Colon (tissue), 2 donors: ENCODE measurements around the gene THBS4.

ENCODE experiments used
- FAIRE-seq: peaks from 2 replicates; lab custom pipeline; 2012; peaks lifted over from hg19 to GRCh38; lab: Jason Lieb, UNC
- donor health status: control.
- donor health status: control.

Gene THBS4

DNA sequence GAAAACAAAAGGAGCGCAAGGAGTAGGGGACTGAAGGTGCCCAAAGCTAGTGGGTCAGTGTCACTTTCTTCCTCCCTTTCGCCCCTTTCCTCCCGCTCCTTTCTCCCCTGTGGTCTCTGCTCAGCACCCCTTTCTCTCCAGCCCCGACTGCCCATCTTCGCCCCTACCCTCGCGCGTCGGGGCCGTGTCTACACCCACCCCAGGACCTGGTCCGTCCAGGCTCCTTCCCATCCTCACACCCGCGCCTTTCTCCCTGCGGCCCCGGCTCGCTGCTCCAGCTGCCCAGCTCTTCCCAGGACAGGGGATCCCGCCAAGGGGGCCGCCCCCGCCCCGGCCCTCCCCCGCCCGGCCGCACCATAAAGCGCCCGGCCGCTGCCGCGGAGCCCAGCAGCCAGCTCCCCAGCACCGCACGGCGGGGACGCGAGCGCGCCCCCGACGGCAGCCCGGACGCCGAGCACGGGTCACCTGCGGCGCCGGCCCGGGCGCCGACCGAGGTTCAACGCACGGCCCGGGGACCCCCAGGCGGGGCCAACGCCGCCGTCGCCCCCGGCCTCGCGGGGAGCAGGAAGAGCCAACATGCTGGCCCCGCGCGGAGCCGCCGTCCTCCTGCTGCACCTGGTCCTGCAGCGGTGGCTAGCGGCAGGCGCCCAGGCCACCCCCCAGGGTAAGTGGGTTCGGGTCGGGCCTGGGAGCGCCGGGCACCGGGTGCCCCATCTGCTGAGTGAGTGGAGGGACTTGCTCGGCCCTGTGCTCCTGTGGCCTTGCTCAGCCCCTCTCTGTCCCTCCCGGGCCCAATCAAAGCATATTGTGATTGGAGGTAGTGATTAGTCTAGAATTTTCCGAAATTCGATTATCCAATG lies at the start of gene THBS4:
Gene THBS4 (plus strand): TSS at position 387 of the 860 bp plus-strand sequence. CDS start 190 bp downstream, at position 577.
- FAIRE-seq = no peak

DNA sequence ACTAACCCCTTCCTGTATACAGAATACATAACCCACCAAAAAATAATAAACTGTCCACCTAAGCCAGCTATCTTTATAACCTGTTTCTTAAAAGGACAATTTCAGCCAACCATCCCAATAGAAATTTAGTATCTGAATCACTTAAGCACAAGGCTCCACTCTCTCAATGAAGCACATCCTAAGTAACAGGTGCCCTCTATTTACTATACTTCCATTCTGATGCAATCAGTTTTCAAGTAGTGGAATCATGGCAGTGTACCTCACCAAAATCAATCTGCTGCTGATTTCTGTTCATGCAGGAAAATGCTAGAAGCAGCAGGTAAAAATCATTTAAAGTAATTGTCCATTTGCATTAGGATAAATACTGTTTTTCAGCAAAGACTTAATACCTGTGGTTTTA lies 48.9 kb upstream of the THBS4 start:
- FAIRE-seq = no peak

DNA sequence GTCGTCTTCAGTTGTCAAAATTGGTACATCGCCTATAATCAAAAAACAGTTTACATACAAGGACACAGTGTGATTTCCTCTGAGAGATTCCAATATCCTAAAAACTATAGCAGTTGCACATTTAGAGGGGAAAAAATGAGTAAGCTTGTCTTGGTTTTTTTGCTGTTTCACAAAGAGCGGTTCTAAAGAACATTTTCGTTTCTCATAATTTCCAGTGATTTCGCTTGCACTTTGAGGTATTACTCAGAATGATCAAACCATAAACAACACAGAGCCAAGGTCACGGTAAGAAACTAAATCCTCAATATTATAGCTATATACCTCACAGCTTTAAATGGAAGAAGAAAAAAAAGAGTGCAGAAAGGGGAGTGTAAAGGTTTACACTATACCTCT lies 44.9 kb upstream of the THBS4 start:
- no peak for FAIRE-seq

DNA sequence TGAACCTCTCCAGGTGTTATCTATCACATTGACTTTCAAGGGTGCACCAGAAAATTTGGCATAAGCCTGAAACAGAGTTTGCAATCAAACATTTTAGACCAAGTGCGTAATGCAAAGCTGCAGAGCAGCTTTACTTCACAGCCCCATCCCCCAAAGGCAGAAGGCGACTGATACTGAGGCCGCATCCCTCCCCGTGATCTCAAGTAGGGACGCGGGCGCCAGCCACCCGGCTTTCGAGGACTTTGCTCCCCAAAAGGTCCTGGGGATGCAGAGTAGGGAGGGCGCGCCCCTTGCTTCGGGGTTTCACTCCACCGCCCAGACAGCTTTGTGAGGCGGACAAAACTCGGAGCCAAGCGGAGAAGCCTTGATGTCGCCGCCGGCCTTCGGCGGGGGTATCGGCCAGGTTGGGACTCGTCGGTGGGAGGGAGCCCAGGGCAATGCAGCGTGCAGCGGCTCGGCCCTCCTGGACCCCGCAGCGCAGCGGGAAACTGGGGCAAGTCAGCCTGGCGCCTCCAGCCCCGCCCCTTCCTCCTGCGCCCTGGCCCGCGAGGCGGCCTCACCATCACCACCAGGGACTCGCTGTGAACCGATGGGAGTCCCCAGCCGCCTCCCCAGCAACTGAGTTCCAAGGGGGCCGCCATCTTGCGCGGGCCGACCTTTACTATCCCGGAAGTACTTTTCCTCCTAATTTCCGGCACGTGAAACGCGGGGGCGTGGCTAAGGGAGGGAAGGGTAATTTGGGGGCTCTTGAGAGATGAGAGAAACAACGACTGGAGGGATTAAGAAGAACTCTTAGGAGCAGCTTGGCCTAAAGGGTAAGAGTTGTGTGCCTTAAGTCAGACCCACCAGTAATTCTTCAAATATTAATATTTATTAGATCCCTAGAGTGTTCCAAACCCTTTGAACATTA lies 44.3 kb upstream of the THBS4 start, which contains the start of gene MTX3:
Gene MTX3 (minus strand): TSS at position 665 of the 910 bp plus-strand sequence. CDS start 24 bp downstream, at position 641.
- no peak for FAIRE-seq

DNA sequence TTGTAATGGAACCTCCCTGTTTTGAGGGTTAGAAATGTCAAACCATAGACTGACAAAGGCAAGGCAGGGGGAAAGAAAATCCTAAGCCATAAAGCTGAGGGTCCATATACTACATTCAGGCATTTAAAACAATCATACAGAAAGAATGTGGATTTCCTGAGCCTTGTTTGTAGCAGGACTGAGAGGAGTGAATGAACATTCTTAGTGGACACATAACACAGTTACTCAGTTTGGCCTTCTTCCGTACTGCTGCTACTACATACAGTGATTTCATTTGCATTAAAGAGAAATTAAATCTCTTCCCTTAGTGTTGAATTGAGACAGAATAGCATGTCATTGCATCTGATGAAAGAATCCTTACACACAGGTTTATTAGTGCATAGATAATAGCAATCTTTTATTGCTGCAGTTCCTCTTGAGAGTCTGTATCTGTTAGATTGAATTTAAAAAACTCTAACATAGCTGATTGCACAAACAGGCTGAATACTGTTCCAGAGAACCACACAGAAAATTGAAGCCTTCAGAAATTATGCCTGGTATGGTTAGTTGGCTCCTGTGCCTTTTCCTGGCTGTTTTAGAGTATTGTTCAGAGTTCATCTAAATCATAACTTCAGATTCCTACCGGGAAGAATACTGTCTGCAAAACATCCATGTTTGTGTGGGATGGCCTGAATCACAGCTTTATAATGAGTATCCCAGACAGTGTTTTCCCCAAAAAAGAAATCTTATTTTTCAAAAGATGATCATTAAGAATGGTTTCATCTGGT lies 42.1 kb upstream of the THBS4 start:
- FAIRE-seq = no peak

DNA sequence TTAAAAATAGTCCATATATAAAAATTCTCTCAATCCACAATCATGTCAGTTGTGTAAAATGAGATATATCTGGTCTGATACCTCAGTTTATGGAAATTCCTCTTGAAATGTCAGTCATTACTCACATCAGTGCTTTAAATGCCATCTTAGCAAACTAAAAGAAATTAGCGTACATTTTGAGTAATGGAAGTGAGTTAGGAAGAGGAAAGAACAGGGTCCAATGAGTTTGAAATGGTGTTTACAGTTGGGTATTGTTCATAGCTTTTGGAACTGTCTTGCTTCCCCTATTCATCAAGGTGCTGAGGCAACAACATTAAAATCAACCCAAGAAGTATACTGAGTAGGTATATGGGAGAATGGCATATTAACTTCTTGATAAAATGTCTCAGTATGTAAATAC lies 35.4 kb upstream of the THBS4 start:
- no peak for FAIRE-seq

DNA sequence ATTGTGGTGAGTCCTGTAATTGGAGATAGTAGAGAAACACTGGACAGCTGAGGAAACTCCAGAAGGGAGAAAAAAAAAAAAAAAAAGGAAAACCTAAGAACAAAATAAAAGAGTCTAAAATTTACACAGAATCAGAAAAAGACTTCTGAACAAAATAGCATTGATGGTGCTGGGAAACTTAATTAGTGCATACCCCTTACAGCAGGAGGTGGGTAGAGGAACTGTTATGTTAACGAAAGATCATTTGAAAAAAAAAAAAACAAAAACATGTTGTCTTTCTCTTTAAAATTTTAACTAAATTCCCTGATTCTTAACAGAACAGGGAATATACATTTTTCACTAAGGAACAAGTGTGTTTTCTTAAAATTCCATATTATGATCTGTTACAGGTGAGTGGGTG lies 32.5 kb upstream of the THBS4 start:
- no peak for FAIRE-seq

DNA sequence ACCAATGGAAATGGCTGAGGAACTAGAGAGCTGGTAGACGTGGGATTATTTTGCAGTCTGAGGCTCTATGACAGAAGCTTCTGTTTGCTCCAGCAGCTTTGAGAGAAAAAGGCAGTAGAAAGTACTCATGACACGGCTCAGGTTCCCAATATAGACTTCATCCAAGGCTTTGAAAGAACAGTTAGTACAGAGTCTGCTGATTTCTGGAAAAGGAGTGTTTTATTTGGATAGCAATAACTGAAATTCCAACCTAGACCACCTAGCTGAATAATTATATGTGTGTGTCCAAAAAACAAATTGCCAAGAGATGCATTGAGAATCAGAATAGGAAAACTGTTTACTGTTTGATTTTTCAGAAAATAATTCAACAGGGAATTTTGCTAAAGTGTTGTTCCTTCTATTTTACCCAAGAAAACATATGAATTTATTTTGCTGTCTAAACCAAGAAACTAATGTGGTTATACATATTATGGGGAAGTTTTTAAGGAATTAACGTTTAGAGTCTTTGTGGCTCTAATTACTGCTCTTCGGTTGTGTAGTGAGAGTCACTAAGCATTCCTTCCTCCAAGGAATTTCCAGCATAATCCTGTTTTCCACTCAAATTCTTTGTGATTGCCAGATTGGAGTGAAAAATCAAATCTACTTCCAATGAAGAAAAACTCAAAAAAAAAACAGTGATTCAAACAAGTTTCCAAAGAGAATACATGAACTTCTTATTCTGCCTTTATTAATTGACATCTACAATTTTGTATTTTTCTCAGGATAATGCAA lies 26.0 kb upstream of the THBS4 start:
- FAIRE-seq = no peak

DNA sequence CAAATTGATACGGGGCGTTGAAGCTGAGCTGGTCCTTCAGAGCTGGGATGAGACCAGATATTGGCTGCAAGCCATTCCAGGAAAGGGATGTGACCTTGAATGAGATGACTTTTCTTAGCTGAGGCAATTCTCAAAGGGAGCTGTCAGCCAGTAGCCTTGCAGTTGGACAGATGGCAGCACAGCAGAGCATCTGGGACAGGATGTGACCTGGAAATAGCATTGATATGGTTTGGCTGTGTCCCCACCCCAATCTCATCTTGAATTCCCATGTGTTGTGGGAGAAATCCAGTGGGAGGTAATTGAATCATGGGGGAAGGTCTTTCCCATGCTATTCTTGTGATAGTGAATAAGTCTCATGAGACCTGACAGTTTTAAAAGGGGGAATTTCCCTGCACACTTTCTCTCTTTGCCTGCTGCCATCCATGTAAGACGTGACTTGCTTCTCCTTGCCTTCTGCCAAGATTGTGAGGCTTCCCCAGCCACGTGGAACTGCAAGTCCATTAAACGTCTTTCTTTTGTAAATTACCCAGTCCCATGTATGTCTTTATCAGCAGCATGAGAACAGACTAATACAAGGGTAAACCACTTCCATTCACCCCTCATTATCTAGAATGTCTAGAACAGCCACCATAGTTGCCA lies 24.3 kb upstream of the THBS4 start:
- no peak for FAIRE-seq

DNA sequence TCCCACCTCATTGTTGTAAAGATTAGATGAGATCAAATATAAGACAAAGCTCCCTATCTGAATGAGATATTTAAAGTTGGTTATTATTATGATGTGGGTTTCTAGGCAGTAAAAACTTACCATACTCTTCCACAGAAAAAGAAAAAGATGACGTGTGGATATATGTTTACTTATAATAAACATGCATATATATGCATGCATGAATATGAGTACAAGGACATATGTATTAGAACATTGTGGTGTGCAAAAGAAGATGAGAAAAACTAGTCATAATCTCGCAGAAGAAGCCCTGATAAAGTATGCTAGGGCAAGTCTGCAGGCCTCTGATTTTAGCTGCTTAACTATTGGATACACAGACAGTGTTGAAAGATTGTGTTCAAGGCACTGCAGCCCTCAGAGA lies 10.1 kb upstream of the THBS4 start:
- no peak for FAIRE-seq

DNA sequence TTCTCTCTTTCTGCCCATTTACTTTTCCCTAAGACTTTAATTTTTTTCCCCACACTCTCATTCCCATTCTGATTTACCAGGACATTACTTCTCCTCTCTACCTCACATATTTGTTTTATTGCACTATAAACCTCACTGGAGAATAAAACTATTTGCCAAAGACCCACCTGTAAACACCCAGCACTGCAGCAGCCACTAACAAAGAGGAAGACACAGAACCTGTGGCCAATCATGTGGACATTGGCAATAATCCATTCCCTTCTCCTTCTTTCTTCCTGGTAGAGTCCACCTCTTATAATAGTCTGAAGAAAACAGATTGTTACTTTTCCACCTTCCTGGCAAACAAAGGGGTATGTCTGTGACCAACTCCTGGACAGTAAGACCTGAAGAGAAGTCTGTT lies 8.3 kb upstream of the THBS4 start:
- peak; percentile 28 for FAIRE-seq

DNA sequence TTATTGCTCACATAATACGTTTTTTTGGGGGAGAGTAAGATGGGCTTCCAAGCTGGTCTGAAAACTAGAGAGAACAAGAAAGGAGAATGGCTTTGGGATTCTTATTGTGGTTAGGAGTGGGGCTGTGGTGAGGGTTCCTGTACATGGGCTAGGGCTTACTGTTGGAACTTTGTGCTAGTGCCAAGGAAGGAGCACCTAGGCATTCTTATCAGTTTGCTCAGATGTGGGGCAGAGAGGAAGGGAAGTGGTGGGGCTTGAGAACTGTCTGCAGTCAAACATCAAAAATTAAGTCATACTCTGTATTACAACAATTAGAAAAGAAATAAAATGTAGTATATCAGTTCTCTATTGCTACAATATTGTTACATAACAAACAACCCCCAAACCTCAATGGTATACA lies 4.0 kb upstream of the THBS4 start:
- no peak for FAIRE-seq

DNA sequence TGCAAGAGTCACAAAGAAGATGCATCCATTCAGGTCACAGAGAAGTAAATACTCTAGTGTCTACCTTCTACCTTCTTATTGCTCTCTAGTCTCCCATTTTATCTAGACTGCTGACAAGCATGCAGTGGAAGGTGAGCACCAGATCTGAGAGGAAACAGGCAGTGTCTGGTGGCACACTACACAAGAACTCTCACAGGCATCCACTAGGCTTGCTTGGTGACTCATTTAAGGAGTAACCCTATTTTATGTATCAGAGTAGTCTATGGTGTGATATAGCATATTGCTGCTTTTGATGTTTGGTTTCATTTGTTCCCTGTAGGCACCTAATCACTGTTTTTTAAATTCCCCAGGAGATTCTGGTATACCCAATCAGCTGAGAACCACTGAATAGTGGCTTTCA lies 1.6 kb upstream of the THBS4 start:
- FAIRE-seq = no peak

DNA sequence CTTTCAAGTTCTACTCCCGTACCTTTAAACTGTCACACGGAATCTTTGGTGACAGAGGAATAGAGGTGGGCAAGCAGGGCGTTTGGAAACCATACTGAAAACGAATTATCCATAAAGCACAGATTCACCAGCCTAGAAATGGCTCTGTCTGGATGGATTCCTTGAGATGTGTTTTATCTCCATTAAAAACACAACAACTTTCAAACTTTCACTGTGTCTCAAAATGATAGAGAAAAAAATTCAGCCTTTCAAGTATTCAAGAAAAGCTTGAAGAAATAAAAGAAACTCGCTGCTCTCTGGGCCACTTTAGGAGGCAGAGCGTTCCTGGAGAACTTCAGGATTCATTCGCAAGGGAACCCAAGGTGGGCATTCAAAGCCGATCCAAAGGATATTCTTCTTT lies 589 bp upstream of the THBS4 start:
- no peak for FAIRE-seq

DNA sequence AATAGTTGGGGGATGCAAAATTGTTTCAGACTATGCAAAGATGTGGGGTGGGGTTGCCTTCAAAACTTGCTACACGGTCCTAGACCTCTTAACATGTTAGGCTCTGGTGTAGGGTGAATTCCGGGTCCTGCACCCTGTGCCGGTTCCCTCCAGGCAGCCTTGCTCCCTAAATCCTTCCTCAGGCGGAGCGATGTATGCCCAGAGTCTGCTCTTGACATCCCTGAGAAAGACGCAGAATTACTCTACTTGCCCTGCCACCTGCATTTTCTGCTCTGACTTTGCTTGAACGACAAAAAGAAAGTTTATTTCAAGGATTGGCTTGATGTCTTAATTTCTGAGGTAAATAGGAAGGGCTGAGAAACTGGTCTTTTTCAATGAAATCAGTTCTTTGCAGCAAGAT lies 691 bp downstream of the THBS4 start:
- no peak for FAIRE-seq

DNA sequence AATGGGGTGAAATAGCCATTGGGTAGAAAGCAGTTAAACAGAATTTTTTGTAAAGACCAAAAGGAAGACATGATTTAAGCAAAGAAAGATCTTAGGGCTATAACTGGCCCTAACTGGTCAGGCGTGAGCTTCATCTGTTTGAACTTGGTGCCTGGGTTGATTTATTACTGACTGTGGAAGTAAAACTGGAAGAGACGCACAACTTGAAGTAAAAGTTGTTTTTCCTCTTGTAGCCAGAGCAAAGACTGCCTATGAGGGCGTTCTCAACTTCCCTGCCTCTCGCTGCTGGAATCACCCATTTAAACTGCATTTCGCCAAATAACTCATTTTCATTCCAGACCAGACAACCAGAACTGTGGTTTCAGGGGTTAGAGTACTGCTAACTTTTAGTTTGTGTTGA lies 1.5 kb downstream of the THBS4 start:
- FAIRE-seq = no peak

DNA sequence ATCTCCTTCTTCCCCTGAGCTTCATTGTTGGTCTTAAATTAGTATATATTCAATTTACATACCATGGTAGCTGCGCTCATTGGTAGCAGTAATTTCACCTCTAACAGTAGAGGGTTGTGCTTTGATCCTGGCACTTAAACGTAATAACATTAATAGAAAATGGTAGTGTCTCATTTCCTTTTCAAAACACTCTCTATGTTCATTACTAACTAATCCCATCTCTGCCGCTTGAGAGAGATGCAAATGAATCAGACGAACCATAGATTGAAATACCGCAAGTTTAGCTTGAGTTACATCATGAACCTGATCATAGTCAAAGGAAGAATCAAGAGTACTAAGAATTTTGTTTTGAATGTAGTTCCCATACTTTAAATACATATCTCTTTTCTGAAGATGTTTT lies 2.2 kb downstream of the THBS4 start:
- no peak for FAIRE-seq

DNA sequence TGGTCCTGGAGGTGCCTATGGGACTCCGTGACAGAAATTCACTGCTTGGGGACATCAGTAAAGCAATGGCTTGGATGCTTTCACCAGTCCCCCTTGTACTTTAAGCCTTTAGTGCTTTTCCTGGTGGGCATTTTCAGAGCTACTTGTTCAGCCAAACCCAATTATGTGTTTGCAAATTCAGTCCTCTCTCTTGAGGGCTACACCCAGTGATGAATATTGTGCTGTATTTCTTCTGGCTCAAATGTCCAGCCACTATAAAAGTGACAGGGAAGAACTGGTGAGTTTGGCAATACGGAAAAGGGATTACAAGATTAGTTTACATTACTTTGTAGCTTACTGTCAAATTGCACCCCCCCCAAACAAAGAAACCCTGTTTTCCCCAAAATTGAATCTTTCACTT lies 4.5 kb downstream of the THBS4 start:
- no peak for FAIRE-seq

DNA sequence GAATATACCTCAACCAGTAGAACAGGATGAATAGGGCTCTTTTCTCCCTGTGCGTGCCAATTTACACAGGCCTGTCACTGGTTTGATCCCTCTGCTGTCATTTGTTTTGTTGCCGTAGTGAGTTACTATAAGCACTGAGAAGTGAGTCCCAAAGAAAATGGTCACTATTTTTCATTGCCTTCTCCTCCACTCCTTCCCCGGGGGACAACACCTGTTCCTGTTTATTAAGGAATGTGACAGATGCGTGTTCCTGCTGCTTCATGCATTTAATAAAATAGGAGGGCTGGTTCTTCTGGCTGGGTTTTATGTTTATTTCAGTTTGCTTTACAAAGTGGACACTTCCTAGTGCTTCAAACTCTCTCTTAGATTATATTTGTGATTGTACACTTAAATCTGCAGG lies 6.4 kb downstream of the THBS4 start:
- no peak for FAIRE-seq

DNA sequence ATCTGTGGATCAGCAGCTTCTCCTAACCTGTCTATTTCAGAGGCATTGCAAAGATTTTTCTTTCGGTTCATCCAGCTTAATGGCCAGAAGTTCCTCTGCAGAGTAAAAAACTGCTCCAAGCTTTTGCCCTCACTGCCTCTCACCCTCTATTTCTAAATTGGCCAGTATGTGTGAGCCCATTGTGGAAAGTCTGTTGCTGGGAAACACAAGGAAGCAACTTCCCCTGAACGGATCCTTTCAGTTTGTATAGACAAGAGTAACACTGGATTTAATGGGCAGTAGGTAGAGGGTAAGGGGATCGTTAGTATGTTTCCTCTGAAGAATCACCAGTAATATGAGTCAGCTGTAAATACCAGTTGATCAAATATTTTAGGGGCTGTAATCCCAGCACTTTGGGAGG lies 7.2 kb downstream of the THBS4 start:
- FAIRE-seq = no peak

DNA sequence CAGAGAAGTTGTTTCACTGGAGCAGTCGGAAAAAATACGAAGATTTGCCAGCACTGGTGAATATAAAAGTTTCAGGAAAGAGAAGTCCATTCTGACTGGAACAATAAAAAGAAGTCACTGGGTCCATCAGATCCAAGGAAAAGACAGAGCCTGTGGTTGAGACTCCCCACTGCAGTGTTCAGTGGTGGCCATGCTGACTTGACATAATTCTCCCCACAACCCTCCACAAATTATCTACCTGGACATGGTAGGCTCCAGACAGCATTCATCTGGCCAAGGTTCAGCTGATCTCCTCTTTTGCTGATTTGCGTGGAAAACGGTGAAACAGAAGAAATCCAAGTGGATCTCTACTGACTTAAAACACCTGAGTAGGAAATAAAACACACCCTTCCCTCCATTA lies 8.0 kb downstream of the THBS4 start:
- no peak for FAIRE-seq
